OCI-LY7 (cell line): ENCODE measurements around the gene TRIM52. TPM values are rescaled to one million over a fixed set of nuclear protein-coding genes. Genes with fewer than 3 reads are reported as not detected.

Source experiments
- BruUV-seq: library from RNA; stranded (reverse); fragments of 400-500 nt; replicated peaks from 2 replicates; lab custom pipeline; 2021; lab: Mats Ljungman, UMichigan
- CTCF ChIA-PET: fragments of 300-600 bp; sonication (Branson Sonifier 250); formaldehyde crosslinking; loops from one replicate; lab custom pipeline; 2022; ENCODE audit warnings: antibody characterized with exemption; ENCODE audit not compliant: unreplicated experiment; lab: Charles Lee
- POLR2A ChIA-PET: fragments of 300-600 bp; sonication (Branson Sonifier 250); formaldehyde crosslinking; loops from one replicate; lab custom pipeline; 2022; ENCODE audit warnings: antibody characterized with exemption; lab: Charles Lee
- DNase-seq: peaks from one replicate; pipeline ENCODE4 v3.0.0-alpha.2; 2015; ENCODE audit warnings: low spot score
- H2AFZ ChIP-seq: fragments of 200-600 bp; sonication (generic), shearing (Covaris generic); 2 replicates; pipeline ENCODE4 v1.6.1; 2014; ENCODE audit warnings: mild to moderate bottlenecking, antibody characterized with exemption, low read length, moderate library complexity
- H3K27ac ChIP-seq: fragments of 200-600 bp; sonication (generic); 2 replicates; pipeline ENCODE4 v1.5.1; 2014; ENCODE audit warnings: mixed run types, low read depth, mild to moderate bottlenecking, moderate library complexity, low read length, inconsistent platforms; ENCODE audit not compliant: poor library complexity, severe bottlenecking
- H3K36me3 ChIP-seq: fragments of 200-600 bp; sonication (generic); 2 replicates; pipeline ENCODE4 v1.6.1; 2014; ENCODE audit warnings: mild to moderate bottlenecking, antibody characterized with exemption, low read length, moderate library complexity, mixed read lengths; ENCODE audit not compliant: insufficient read depth
- H3K4me1 ChIP-seq: fragments of 200-600 bp; sonication (generic); 2 replicates; pipeline ENCODE4 v1.5.1; 2014; ENCODE audit warnings: mild to moderate bottlenecking, low read length; ENCODE audit not compliant: insufficient read depth, poor library complexity, severe bottlenecking
- H3K4me2 ChIP-seq: fragments of 200-600 bp; sonication (generic); 2 replicates; pipeline ENCODE4 v1.6.1; 2014; ENCODE audit warnings: mild to moderate bottlenecking, low read length
- H3K4me3 ChIP-seq: fragments of 200-600 bp; sonication (generic); 2 replicates; pipeline ENCODE4 v1.5.1; 2014; ENCODE audit warnings: mild to moderate bottlenecking, low read depth, low read length; ENCODE audit not compliant: poor library complexity, severe bottlenecking
- H3K79me2 ChIP-seq: fragments of 200-600 bp; sonication (generic); 2 replicates; pipeline ENCODE4 v1.6.1; 2016; ENCODE audit warnings: low read depth, mild to moderate bottlenecking, low read length, moderate library complexity, mixed read lengths; ENCODE audit not compliant: insufficient read depth
- H3K9me2 ChIP-seq: fragments of 200-600 bp; sonication (generic); 2 replicates; pipeline ENCODE4 v1.6.1; 2016; ENCODE audit warnings: mild to moderate bottlenecking, low read length, mixed read lengths; ENCODE audit not compliant: insufficient read depth
- H3K9me3 ChIP-seq: fragments of 200-600 bp; sonication (generic); 2 replicates; pipeline ENCODE4 v1.6.1; 2014; ENCODE audit warnings: mild to moderate bottlenecking, mixed run types, low read length, mixed read lengths
- H4K20me1 ChIP-seq: fragments of 200-600 bp; sonication (generic); 2 replicates; pipeline ENCODE4 v1.6.1; 2014; ENCODE audit warnings: mild to moderate bottlenecking, antibody characterized with exemption, low read length, moderate library complexity, mixed read lengths; ENCODE audit not compliant: insufficient read depth
- CTCF ChIP-seq: fragments of 200-600 bp; sonication (generic); conservative IDR thresholded peaks from 2 replicates; pipeline ENCODE4 v1.5.1; 2014; ENCODE audit warnings: mild to moderate bottlenecking, antibody characterized with exemption, low read length, moderate library complexity, mixed read lengths
- EZH2phosphoT487 ChIP-seq: fragments of 200-600 bp; sonication (generic); IDR thresholded peaks from 2 replicates; pipeline ENCODE4 v1.6.1; 2018; ENCODE audit warnings: low read depth, borderline replicate concordance, mild to moderate bottlenecking, mixed run types, antibody characterized with exemption, low read length, moderate library complexity, mixed read lengths
- intact Hi-C: fragments of 100-400 bp; cut with micrococcal nuclease; formaldehyde crosslinking; loops from one replicate; pipeline ENCODE4 v1.10.0; 2022; ENCODE audit not compliant: unreplicated experiment
- total RNA-seq, 2 experiments: library from RNA; depleted of rRNA in 1 of 2; stranded (reverse); fragments of >200 nt in 1 of 2; shearing (Covaris generic) in 1 of 2; gene quantifications; 2 replicates each; pipeline ENCODE4 v1.2.3, GENCODE V29; 2014 to 2022

Gene TRIM52
- total RNA-seq, 2 experiments from 2014 or later = 16.1 to 33.5 TPM

- peak overlapping the region; percentile 86 for H3K4me2 ChIP-seq
- POLR2A ChIA-PET = interaction anchor here (0.7 to 3.1 kb wide), 2 partner anchors 8 to 10 kb away, joined by 3 to 18 read pairs; no protein-coding TSS in a partner anchor
- peaks cover 4% of the 10 kb centered on the region; the same call in 1 of the 2 replicates for H3K9me3 ChIP-seq
- peak overlapping the region; percentile 81 for H3K4me3 ChIP-seq
- H3K36me3 ChIP-seq = peaks cover 59% of the 10 kb centered on the region
- no peaks in the 10 kb centered on the region for H3K9me2 ChIP-seq
- peaks cover 27% of the 10 kb centered on the region; the same call in 1 of the 2 replicates for H4K20me1 ChIP-seq
- TF ChIP-seq CTCF (no peak), EZH2phosphoT487 (no peak)
- peaks cover 77% of the 10 kb centered on the region for H3K79me2 ChIP-seq
- H3K27ac ChIP-seq = no peak overlapping the region
- CTCF ChIA-PET = no interaction called here
- no TSS peak for BruUV-seq
- intact Hi-C loops = no loop called here
- DNase-seq = no peak
- H2AFZ ChIP-seq = no peak overlapping the region
- H3K4me1 ChIP-seq = peaks cover 33% of the 10 kb centered on the region
Measured at GRCh38 chr5:181259283-181259682, 1.7 kb downstream of the TRIM52 start.

- Histone ChIP-seq H3K4me2 (peak overlapping the region; percentile 86), H3K9me3 (peaks cover 4% of the 10 kb centered on the region; the same call in 1 of the 2 replicates), H2AFZ (no peak overlapping the region), H3K4me3 (peak overlapping the region; percentile 81), H4K20me1 (peaks cover 27% of the 10 kb centered on the region; the same call in 1 of the 2 replicates), H3K4me1 (peaks cover 33% of the 10 kb centered on the region), H3K9me2 (no peaks in the 10 kb centered on the region), H3K36me3 (peaks cover 58% of the 10 kb centered on the region), H3K27ac (no peak overlapping the region), H3K79me2 (peaks cover 78% of the 10 kb centered on the region)
- POLR2A ChIA-PET = interaction anchor here (0.7 to 3.1 kb wide), 2 partner anchors 7 to 10 kb away, joined by 3 to 18 read pairs; no protein-coding TSS in a partner anchor
- intact Hi-C loops = no loop called here
- no TSS peak for BruUV-seq
- no peak for TF ChIP-seq CTCF
- TF ChIP-seq EZH2phosphoT487 = no peak
- CTCF ChIA-PET = no interaction called here
- no peak for DNase-seq
Measured at GRCh38 chr5:181258576-181258975, 2.4 kb downstream of the TRIM52 start.
